HG03039 (cell line): Measurements from ENCODE around the gene UNC5A.

ENCODE experiments used
- ATAC-seq: cut with Tn5 transposase; IDR thresholded peaks from one replicate; pipeline ENCODE4 v1.9.1; 2021; ENCODE audit warnings: mild to moderate bottlenecking, moderate library complexity; ENCODE audit not compliant: unreplicated experiment

The UNC5A gene

DNA sequence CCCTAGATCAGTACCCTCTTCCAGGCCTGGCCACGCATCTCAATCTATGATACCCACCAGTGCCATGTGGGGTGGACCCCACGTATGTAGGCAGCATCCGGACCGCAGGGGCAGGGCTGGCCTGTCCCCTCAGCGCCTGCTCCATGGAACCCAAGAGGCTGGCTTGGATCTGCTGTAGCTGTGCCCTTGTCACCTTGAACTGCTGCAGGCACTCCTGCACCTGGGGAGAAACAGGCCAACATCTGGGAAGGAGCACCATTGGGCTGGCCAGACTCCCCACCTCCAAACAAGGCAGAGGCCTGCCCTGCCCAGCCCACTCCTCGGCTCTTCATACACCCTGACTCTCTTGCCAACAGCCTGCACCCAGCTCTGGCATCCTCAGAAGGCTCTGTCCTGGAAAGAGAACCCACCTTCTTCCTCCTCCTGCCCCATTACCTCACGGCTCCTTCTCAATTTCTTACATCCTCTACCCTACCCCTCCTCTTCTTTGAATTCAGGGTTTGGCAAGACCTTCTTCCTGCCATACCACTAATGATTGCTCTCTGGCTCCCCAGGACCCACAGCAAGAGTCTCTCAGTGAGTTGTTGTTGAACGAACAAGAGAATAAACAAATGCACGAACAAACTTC is 81.1 kb downstream of the UNC5A start:
- ATAC-seq, result no peak

GRCh38 chr5:176892663-176893062 is 82.3 kb downstream of the UNC5A start:
- no peak for ATAC-seq

DNA sequence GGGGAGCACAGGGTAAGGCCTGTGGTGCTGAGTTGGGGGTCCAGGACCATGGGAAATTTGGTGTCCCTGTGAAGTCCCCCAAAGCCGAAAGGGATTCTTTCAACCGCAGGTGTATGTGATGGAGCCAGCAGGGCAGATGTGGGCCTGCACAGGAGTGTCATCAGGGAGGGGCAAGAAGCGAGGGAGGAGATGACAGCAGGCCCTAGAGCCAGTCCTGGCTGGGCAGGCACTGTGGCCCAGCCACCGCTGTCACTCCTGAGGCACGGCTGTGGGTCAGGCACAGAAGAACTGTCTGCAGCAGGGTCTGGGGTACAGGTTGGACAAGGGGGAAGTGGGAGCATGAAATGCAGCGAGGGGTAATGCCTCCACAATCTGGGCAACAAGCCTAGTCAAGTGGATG is 83.9 kb downstream of the UNC5A start:
- no peak for ATAC-seq

- no peak for ATAC-seq
Measured at GRCh38 chr5:176895831-176896230, 85.5 kb downstream of the UNC5A start.

DNA sequence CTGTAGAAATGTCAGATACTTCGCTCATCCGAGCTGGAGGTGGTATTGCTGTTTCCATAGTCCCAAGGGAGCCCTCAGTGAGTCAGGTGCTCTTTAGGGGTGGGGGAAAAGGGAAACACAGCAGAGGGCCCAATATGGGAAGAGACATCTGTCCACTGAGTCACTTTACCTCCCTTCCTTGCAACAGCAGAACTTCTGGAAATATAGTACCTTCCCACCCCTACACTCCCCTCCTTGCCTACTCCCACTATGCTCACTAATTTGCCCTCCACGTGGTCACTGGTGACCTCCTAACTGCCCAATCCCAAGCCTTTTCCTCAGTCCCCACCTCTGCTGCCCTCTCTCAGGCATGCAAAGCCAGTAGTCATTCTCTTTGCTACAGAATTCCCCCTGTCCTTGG is 86.9 kb downstream of the UNC5A start:
- ATAC-seq, result no peak

GRCh38 chr5:176899296-176899891 is 89.0 kb downstream of the UNC5A start, which contains the start of gene HK3:
HK3 (minus strand) TSS chr5:176899346; CDS start chr5:176896159, 3,187 bp downstream.
- no peak for ATAC-seq

GRCh38 chr5:176899946-176900779 is 89.8 kb downstream of the UNC5A start:
- no peak for ATAC-seq

DNA sequence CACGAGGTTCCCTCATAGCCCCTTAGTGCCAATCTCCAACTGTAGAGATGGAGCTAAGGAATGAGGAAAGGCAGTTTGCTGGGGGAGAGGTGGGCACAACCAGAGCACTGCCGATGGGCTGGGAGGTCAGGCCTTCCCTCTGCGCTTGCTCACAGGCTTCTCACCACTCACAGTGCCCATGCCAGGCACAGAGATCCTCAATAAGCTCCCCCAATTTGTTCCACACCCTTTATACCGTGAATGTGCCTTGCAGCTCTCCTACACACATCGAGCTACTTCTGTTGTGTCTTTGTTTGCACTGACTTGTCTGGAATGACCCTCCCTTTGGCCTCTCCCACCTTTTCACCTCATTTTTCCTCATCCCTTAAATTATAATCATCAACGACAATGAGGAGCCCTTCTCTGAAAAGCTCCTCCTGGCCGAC is 90.4 kb downstream of the UNC5A start:
- ATAC-seq, result no peak

GRCh38 chr5:176901260-176902101 is 91.1 kb downstream of the UNC5A start:
- peak; percentile 65 for ATAC-seq

GRCh38 chr5:176902102-176902814 is 91.9 kb downstream of the UNC5A start:
- ATAC-seq, result no peak

GRCh38 chr5:176902911-176903664 is 92.7 kb downstream of the UNC5A start:
- ATAC-seq, result no peak

GRCh38 chr5:176904276-176904675 is 93.9 kb downstream of the UNC5A start:
- no peak for ATAC-seq

DNA sequence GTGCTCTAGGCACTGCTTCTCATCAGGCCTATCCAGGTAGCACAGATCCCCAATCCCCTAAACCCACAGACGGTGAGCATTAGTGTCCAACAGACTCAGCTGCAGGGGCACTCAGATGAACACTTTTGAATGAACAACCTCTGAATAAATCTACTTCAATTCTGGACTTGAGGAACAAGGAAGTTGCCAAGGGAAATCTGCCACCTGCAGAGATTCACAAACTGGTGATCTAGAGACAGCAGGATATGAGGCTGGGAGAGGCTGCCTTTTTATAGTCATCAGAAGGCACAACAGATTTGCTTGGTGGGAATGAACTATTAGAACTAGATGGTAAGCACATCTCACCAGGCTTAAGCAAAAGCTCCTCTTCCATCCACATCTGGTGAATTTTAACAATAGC is 95.8 kb downstream of the UNC5A start:
- ATAC-seq, result no peak

DNA sequence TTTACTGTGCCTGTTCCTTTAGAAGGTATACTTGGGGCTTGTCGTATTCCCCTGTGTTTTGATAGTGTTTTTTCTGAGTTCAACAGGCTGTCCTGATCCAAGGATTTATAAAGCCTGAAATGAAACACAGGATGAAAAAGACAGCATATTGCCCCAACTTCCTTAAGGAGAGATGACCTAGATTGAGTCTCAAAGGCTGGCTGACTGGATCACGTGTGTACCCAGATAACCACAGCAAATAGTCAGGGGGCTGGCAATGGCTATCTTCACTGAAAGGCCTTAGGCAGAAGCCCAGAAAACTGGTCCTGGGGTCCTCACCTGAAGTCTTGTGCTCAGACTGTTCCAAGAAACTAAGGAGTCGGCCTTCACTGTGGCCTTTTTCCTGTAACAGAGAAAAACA is 96.4 kb downstream of the UNC5A start:
- no peak for ATAC-seq

GRCh38 chr5:176908675-176909368 is 98.5 kb downstream of the UNC5A start:
- ATAC-seq, result no peak

DNA sequence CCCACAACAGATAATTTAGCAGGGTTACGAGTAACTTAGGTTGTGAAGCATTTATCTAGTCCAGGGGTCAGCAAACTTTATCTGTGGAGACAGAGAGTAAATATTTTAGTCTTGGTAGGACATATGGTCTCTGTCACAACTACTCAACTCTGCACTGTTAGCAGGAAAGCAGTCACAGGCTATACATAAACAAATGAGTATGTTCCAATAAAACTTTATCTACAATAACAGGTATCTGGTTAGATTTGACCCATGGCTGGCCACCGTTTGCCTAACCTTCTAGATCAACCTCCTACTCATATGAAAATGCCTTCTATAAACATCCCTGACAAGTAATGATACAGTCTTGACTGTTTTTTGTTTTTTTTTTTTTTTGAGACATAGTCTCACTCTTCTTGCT is 101.8 kb downstream of the UNC5A start:
- ATAC-seq, result no peak

DNA sequence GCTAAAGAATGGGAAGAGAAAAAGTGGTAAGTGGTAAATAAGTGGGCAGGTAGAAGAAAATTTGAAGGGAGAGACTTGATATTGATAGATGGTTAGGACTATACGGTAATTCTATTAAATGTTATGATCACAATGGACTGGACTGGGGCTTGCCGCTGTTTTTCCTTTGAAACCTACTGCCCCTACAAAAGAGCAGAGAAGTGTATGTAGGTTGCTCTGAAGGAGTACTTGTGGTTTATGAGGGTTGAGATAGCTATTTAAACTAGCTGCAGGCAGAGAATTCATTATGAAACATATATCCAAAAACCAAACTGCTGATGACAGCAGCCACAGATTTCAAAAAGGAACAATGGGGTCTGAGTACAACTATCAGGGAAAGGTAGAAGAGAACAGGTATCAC is 105.5 kb downstream of the UNC5A start:
- no peak for ATAC-seq

- no peak for ATAC-seq
Measured at GRCh38 chr5:176916337-176916736, 106.0 kb downstream of the UNC5A start.

- no peak for ATAC-seq
Measured at GRCh38 chr5:176918613-176919012, 108.3 kb downstream of the UNC5A start.
